GM23338 (cell line): ENCODE data around the gene DOCK7.

Source experiments
- CTCF ChIP-seq, 2 experiments: fragments of 200-600 bp in 1 of 2; sonication (generic) in 1 of 2; conservative IDR thresholded peaks; 2 replicates each; pipeline versions ENCODE4 v1.5.1 to v1.6.1; 2016 to 2017; ENCODE audit warnings: antibody characterized with exemption in 2 of 2, low read depth in 2 of 2, mild to moderate bottlenecking in 2 of 2, moderate library complexity in 1 of 2
- EZH2phosphoT487 ChIP-seq: fragments of 200-600 bp; sonication (generic); IDR thresholded peaks from one replicate; pipeline ENCODE4 v1.8.1; 2018; ENCODE audit warnings: antibody characterized with exemption; ENCODE audit not compliant: unreplicated experiment
- JUNB ChIP-seq: IDR thresholded peaks from one replicate; pipeline ENCODE4 v1.6.1; 2016; ENCODE audit warnings: antibody characterized with exemption; ENCODE audit not compliant: unreplicated experiment
- POLR2AphosphoS5 ChIP-seq: IDR thresholded peaks from 2 replicates; pipeline ENCODE4 v1.6.1; 2016; ENCODE audit warnings: antibody characterized with exemption, low read depth
- REST ChIP-seq: IDR thresholded peaks from one replicate; pipeline ENCODE4 v1.6.1; 2018; ENCODE audit warnings: antibody characterized with exemption; ENCODE audit not compliant: unreplicated experiment

- TF ChIP-seq REST: no peak
- no peak for TF ChIP-seq CTCF (conservative IDR thresholded peaks at IDR 0.05; ENCODE audit: low read depth in 2 of 2)
- no peak for TF ChIP-seq POLR2AphosphoS5
- no peak for TF ChIP-seq JUNB
- TF ChIP-seq EZH2phosphoT487: no peak
Observed at GRCh38 chr1:62691062-62691844, 3.1 kb upstream of the DOCK7 start.
